ENCODE results near the gene SH3RF2. TPM values are rescaled to one million over a fixed set of nuclear protein-coding genes. Genes with fewer than 3 reads are reported as not detected.

Gene SH3RF2
- total RNA-seq, 2 experiments from 2014 or later, result not detected

DNA sequence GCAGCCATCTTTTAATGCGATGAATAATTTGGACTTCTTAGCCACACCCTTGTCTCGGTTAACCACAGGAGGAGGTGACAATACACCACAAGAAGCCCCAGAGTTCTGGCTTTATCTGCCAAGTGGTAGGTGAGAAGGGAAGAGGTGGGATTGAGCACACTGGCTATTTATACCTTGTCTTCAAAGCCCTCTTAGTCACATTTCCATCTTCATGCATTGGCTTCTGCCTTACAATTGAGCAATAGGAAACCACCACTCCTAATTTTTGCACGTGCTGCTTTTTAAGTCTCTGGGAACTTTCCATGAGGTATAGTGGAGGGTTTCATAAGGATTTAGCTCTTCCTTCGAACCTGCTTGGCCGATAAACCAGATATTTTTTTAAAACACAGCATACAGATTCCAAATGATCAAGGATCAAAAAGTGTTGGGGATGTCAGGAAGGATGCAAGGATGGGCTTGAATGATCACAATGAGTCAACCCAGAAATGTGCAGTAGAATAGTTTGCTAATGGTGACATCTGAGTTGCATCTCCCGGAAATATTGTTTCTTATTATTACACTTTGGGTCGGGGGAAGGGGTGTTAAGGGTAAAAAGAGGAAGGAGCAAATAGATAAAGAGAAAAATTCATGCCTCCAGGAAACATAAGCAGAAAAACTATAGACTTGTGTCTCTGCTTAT, 143.5 kb downstream of the SH3RF2 start:
- DNase-seq (ENCODE audit: low spot score), result no peak

DNA sequence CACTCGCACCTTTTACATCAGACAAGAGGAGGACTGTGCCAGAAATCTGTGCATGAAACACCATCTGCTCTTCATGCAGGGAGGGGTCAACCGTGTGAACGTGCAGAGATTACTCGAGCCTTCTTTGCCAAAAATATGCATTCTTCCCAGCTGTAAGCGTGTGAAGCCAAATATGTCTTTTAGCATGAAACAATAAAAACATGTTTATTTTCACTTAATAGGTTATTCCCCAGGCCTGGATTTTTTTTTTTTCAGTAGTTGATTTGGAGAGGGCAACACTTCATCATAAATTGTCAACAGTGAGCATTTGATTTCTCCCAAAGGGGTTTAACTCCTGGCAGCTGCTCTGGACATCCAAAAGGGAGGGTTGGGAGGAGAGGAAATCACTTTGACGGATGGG, 145.2 kb downstream of the SH3RF2 start:
- no TSS peak for BruUV-seq (replicated peaks)
- H3K4me1 ChIP-seq (ENCODE audit: insufficient read depth, low read length, poor library complexity, severe bottlenecking), result peaks cover 8% of the 10 kb centered on the region
- POLR2A ChIA-PET, result no interaction called here
- H3K27ac ChIP-seq (ENCODE audit: low read depth, low read length, poor library complexity, severe bottlenecking), result no peak overlapping the region
- TF ChIP-seq, protein P1, sequence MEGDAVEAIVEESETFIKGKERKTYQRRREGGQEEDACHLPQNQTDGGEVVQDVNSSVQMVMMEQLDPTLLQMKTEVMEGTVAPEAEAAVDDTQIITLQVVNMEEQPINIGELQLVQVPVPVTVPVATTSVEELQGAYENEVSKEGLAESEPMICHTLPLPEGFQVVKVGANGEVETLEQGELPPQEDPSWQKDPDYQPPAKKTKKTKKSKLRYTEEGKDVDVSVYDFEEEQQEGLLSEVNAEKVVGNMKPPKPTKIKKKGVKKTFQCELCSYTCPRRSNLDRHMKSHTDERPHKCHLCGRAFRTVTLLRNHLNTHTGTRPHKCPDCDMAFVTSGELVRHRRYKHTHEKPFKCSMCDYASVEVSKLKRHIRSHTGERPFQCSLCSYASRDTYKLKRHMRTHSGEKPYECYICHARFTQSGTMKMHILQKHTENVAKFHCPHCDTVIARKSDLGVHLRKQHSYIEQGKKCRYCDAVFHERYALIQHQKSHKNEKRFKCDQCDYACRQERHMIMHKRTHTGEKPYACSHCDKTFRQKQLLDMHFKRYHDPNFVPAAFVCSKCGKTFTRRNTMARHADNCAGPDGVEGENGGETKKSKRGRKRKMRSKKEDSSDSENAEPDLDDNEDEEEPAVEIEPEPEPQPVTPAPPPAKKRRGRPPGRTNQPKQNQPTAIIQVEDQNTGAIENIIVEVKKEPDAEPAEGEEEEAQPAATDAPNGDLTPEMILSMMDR (conservative IDR thresholded peaks at IDR 0.05; ENCODE audit: low read length), result no peak
- TF ChIP-seq EZH2phosphoT487 (IDR thresholded peaks at IDR 0.05; ENCODE audit: borderline replicate concordance, low read depth, low read length), result no peak
- no peaks in the 10 kb centered on the region for H3K79me2 ChIP-seq (ENCODE audit: insufficient read depth, low read depth, low read length)
- no peak overlapping the region for H2AFZ ChIP-seq (ENCODE audit: low read length)
- CTCF ChIA-PET (ENCODE audit: unreplicated experiment), result no interaction called here
- intact Hi-C loops (cut with micrococcal nuclease; ENCODE audit: unreplicated experiment), result no loop called here
- no peaks in the 10 kb centered on the region for H4K20me1 ChIP-seq (ENCODE audit: insufficient read depth, low read length)
- H3K9me2 ChIP-seq (ENCODE audit: insufficient read depth, low read length), result no peaks in the 10 kb centered on the region
- H3K4me3 ChIP-seq (ENCODE audit: low read depth, low read length, poor library complexity, severe bottlenecking), result no peak overlapping the region
- H3K4me2 ChIP-seq (ENCODE audit: low read length), result no peak overlapping the region
- no peaks in the 10 kb centered on the region for H3K36me3 ChIP-seq (ENCODE audit: insufficient read depth, low read length)
- no peaks in the 10 kb centered on the region for H3K9me3 ChIP-seq (ENCODE audit: low read length)
- no peak for DNase-seq (ENCODE audit: low spot score)

More for the DNA sequence above, 143.5 kb downstream of the SH3RF2 start:
- Histone ChIP-seq H4K20me1 (ENCODE audit: insufficient read depth, low read length) (no peaks in the 10 kb centered on the region), H3K27ac (ENCODE audit: low read depth, low read length, poor library complexity, severe bottlenecking) (no peak overlapping the region), H3K79me2 (ENCODE audit: insufficient read depth, low read depth, low read length) (no peaks in the 10 kb centered on the region), H3K4me2 (ENCODE audit: low read length) (peak overlapping the region; percentile 4; the same call in 1 of the 2 replicates), H2AFZ (ENCODE audit: low read length) (no peak overlapping the region), H3K9me2 (ENCODE audit: insufficient read depth, low read length) (no peaks in the 10 kb centered on the region), H3K36me3 (ENCODE audit: insufficient read depth, low read length) (no peaks in the 10 kb centered on the region), H3K4me3 (ENCODE audit: low read depth, low read length, poor library complexity, severe bottlenecking) (no peak overlapping the region), H3K9me3 (ENCODE audit: low read length) (no peaks in the 10 kb centered on the region), H3K4me1 (ENCODE audit: insufficient read depth, low read length, poor library complexity, severe bottlenecking) (peaks cover 8% of the 10 kb centered on the region)
- CTCF ChIA-PET (ENCODE audit: unreplicated experiment), result no interaction called here
- TF ChIP-seq, protein P1 (conservative IDR thresholded peaks at IDR 0.05; ENCODE audit: low read length), result no peak
- no peak for TF ChIP-seq EZH2phosphoT487 (IDR thresholded peaks at IDR 0.05; ENCODE audit: borderline replicate concordance, low read depth, low read length)
- POLR2A ChIA-PET, result interaction anchor here (0.7 kb wide), 1 partner anchor 29 kb away, joined by 3 read pairs; no protein-coding TSS in a partner anchor
- BruUV-seq (replicated peaks), result no TSS peak
- intact Hi-C loops (cut with micrococcal nuclease; ENCODE audit: unreplicated experiment), result no loop called here

DNA sequence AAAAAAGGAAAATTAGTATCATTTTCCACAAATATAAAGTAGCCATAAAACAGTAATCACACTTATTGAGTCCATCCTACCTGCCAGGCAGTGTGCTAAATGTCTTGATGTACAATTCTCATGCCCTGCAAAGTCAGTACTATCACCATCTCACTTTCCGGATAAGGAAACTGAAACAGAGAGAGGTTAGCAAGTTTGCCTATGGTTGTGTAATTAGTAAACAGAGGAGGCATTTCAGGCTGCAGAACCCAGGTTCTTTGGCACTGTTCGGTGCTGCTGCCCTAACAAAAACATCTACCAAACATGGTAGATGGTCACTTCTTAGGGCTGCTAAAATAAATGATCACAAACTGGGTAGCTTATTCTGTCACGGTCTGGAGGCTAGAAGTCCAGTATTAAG, 146.4 kb downstream of the SH3RF2 start:
- no peaks in the 10 kb centered on the region for H3K79me2 ChIP-seq (ENCODE audit: insufficient read depth, low read depth, low read length)
- H3K4me2 ChIP-seq (ENCODE audit: low read length), result 0 out of 2 replicates have a peak overlapping the region, but pooled peaks have one; percentile 14
- no peaks in the 10 kb centered on the region for H3K9me3 ChIP-seq (ENCODE audit: low read length)
- H3K9me2 ChIP-seq (ENCODE audit: insufficient read depth, low read length), result no peaks in the 10 kb centered on the region
- intact Hi-C loops (cut with micrococcal nuclease; ENCODE audit: unreplicated experiment), result no loop called here
- no peaks in the 10 kb centered on the region for H4K20me1 ChIP-seq (ENCODE audit: insufficient read depth, low read length)
- H2AFZ ChIP-seq (ENCODE audit: low read length), result no peak overlapping the region
- ChIA-PET POLR2A (no interaction called here), CTCF (ENCODE audit: unreplicated experiment) (no interaction called here)
- no TSS peak for BruUV-seq (replicated peaks)
- H3K4me3 ChIP-seq (ENCODE audit: low read depth, low read length, poor library complexity, severe bottlenecking), result no peak overlapping the region
- no peak for DNase-seq (ENCODE audit: low spot score)
- peaks cover 8% of the 10 kb centered on the region for H3K4me1 ChIP-seq (ENCODE audit: insufficient read depth, low read length, poor library complexity, severe bottlenecking)
- no peaks in the 10 kb centered on the region for H3K36me3 ChIP-seq (ENCODE audit: insufficient read depth, low read length)
- H3K27ac ChIP-seq (ENCODE audit: low read depth, low read length, poor library complexity, severe bottlenecking), result no peak overlapping the region
- TF ChIP-seq EZH2phosphoT487 (IDR thresholded peaks at IDR 0.05; ENCODE audit: borderline replicate concordance, low read depth, low read length), result no peak

All from OCI-LY7 (cell line).